Fibroblast of skin of scalp (primary cell): ENCODE measurements around the gene LARP1B. TPM values are rescaled to one million over a fixed set of nuclear protein-coding genes. Genes with fewer than 3 reads are reported as not detected.
"Not testable (repeated sequence)": the region's sequence is repeated elsewhere in the genome, so short reads cannot be mapped to it uniquely, and the experiment has no call there.

ENCODE experiments used
- DNase-seq: peaks from one replicate; pipeline ENCODE4 v3.0.0-alpha.2; 2013
- polyA plus RNA-seq, 2 experiments: library from polyadenylated mRNA; unstranded; fragments of 120-200 nt; gene quantifications; one replicate each; pipeline ENCODE4 v1.2.1, GENCODE V29; 2013; ENCODE audit not compliant: insufficient read length in 2 of 2

Gene LARP1B
- polyA plus RNA-seq (2013, experiment 1 of 2; ENCODE audit: insufficient read length) = 14.4 TPM
- 15.0 TPM for polyA plus RNA-seq (2013, experiment 2 of 2; ENCODE audit: insufficient read length)

DNA sequence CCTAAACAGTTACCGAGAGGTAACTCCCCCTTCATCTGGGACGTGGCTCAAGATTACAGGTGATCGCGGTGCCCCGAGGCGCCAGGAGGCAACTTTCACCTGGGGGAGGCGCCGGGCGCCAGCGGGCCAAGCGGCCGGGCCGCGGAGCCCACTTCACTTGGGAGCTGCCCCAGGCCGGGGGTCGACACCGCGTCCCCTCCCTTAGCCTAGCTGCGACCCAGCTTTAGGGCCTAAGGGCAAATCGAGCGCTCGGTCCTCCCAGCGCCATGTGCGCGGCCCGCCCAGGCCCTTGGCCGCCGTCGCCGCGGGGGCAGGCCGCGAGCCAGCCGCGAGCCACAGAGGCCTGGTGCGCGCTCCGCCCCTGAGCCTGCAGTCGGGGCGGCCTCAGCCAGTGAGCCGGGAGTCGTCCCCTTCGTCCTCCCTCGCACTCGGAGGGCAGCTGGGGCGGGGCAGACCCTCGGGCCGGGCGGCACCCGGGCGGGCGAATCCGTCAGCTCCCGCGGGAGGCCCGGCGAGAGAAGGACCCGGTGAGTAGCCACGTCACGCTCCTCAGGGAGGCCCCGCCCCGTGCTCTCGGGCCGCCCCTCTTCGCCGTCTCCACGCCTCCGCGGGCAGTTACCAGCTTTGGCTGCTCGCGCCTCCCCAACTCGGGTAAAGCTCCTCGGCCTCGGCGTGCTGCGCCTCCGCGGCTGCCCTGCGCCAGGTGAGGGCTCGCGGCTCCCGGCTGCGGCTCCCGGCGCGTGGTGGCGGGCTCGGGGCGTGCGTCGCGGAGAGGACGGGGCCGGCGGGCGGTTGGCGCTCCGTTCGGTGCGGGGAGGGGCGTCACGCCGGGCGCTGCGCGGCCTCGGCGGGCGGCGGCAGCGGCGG is at the start of gene LARP1B:
TSS of gene LARP1B (plus strand) at position 614 of the 867 bp plus-strand sequence. CDS start 13,640 bp downstream, outside the sequence.
- peak; percentile 98 for DNase-seq

DNA sequence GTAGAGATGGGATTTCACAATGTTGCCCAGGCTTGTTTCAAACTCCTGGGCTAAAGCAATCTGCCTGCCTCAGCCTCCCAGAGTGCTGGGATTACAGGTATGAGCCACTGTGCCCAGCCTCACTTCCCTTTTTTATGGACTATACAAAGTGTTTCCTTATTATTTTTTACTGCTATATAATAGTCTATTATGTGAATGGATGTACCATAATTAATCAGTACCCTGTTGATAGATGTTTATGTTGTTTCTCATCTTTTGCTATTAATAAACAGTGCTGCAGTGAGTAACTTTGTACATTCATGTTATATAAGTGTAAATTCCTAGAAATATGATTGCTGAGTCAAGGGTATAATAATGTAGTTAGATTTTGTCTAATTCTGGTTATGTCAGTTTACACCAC is 35.8 kb upstream of the LARP1B start:
- no peak for DNase-seq

DNA sequence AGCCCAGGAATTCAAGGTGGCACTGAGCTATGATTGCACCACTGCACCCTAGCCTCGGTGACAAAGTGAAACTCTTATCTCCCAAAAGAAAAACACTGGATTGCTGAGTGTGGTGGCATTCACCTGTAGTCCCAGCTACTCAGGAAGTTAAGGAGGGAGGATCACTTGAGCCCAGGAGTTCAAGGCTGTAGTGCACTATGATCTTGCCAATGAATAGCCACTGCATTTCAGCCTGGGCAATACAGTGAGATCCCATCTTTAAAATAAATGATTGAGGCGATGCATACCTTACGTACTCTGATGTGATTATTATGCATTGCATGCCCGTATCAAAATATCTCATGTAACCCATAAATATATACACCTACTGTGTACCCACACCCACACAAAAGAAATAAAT is 31.2 kb upstream of the LARP1B start:
- DNase-seq = no peak

DNA sequence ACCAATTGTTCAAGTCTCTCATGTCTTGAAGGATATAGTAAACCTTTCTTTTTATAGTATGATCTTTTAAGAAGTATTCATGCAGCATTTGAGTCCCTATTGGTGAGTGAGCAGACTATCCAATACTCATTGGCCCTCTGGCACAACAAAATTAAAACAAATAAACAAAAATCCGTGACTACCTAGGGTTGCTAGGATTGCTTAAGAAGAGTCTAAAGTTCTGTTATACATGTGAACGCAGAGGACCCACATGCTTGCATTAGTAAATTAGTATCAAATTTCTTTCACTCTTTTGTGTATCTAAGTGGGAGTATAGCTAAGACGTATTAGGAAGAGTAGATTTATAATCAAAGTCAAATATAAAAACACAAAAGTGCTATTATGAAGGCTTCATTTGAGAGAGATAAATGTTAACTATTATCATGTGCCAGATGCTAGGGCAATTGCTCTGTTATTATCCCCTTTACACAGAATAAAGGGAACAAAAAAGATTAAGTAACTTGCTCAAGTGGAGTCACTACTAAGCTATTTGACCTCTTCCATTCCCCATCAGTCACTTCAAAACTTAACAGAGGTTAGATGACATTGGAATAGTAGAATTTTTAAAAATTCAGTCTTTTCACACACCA is 29.2 kb upstream of the LARP1B start:
- no peak for DNase-seq

DNA sequence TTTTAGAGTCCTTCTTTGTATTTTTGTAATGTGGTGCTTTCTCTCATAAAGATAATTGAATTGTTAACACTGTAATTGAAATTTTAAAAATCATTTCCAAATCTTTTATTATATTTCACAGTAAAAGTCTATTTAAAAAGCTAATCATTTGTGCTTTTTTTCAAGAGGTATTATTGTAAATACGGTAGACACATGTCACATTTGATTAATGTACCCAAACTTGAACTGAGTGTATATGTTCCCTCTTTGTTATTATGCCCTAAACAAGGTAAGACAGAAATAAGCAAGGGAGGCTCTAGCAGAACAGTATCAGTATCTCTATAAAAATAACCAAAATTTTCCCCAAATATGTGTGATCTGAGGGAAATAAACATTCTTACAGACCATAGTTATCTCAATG is 21.5 kb upstream of the LARP1B start:
- no peak for DNase-seq

DNA sequence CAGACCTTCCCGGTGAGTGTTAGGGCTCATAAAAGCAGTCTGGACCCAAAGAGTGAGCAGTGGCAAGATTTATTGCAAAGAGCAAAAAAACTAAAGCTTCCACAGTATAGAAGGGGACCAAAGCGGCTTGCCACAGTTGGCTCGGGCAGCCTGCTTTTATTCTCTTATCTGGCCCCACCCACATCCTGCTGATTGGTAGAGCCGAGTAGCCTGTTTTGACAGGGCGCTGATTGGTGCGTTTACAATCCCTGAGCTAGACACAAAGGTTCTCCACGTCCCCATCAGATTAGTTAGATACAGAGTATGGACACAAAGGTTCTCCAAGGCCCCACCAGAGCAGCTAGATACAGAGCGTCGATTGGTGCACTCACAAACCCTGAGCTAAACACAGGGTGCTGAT is 14.1 kb upstream of the LARP1B start:
- not testable (repeated sequence) for DNase-seq

DNA sequence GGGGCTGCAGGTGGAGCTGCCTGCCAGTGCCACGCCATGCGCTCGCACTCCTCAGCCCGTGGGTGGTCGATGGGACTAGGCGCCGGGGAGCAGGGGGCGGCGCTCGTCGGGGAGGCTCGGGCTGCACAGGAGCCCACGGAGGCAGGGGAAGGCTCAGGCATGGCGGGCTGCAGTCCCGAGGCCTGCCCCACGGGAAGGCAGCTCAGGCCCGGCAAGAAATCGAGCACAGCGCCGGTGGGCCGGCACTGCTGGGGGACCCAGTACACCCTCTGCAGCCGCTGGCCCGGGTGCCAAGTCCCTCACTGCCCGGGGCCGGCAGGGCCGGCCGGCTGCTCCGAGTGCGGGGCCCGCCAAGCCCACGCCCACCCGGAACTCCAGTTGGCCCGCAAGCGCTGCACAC is 13.6 kb upstream of the LARP1B start:
- not testable (repeated sequence) for DNase-seq

DNA sequence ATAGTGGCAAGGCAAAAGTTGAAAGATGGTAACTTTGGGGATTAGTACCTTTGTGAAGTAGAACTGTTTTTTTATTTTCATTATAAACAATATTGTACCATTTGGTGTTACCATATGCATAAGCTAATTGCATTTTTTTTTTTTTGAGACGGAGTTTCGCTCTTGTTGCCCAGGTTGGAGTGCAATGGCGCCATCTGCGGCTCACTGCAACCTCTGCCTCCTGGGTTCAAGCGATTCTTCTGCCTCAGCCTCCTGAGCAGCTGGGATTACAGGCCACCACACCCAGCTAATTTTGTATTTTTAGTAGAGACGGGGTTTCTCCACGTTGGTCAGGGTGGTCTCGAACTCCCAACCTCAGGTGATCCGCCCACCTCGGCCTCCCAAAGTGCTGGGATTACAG is 9.9 kb upstream of the LARP1B start:
- not testable (repeated sequence) for DNase-seq

DNA sequence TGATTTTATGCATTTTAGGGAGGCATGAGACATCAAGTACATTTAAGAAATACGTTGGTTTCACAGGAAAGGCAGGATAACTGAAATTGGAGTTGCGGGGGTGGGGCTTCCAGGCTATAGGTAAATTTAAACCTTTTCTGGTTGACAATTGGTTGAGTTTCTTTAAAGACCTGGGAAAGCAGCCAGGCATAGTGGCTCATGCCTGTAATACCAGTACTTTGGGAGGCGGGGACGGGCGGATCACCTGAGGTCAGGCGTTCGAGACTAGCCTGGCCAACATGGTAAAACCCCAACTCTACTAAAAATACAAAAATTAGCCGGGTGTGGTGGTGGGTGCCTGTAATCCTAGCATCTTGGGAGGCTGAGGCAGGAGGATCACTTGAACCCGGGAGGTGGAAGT is 6.2 kb upstream of the LARP1B start:
- DNase-seq = not testable (repeated sequence)

DNA sequence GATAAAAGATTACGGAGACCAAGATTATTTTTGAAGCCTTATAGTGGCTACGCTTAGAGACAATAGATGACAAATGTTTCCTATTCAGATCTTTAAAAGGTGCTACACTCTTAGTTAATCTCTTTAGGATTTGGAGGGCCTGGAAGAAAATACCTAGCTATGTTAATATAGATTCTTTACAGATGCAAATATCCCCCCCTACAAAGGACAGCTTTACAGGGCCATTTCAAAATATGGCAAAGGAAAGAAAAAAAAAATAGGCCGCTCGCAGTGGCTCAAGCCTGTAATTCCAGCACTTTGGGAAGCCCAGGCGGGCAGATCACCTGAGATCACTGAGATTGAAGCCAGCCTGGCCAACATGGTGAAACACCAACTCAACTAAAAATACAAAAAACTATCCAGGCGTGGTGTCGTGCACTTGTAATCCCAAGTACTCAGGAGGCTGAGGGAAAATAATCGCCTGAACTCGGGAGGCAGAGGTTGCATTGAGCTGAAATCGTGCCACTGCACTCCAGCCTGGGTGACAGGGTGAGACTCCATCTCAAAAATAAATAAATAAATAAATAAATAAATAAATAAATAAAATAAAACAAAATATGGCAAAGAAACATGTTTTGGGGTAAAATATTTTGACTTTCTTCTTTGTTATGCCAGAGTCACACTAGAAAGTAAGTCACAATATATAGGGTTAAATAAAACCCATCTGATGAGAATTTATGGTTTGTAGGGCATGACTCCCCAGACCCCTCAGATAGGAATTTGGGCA is 5.5 kb upstream of the LARP1B start:
- not testable (repeated sequence) for DNase-seq

DNA sequence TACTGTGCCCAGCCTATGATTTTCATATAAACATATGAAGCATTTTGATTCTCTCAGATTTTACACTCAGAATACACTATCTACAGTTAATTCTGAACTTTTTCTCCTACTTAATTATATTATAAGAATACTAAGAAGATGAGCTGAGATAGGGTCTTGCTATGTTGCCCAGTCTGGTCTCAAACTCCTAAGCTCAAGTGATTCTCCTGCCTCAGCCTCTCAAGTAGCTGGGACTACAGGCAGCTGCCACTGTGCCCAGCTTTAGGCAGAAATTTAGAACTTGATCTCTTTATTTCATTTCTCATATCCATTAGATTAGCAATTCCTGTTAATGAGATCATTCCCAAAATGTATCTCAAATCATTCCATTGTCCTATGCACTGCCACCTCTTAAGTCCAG is 4.7 kb upstream of the LARP1B start:
- DNase-seq = no peak

DNA sequence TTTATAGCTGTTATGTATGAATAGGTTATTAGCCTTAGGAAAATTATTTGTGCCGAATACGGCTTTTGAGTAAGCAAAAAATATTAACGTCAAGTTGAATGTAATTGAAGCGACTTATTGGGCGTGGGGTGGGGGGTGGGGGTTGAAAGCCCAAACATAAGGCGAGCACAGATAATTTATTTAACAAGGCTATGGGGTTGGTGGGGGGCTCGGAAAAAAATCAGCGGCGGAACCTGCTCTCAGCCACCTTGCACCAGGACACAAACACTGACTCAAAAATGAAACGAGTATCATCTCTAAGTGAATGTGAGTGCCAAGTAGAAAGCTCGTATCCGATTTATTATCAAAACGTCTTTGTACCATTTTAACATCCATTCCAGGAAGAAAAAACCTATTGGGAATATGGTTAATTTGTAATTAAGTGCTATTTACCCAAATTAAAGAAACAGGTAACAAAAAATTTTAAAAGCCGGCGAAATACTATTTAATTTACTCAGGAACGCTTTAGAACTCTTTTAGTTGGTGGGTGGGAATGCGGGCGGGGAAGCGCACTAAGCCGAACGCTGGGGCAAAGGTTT is 902 bp upstream of the LARP1B start:
- DNase-seq = peak; percentile 4

DNA sequence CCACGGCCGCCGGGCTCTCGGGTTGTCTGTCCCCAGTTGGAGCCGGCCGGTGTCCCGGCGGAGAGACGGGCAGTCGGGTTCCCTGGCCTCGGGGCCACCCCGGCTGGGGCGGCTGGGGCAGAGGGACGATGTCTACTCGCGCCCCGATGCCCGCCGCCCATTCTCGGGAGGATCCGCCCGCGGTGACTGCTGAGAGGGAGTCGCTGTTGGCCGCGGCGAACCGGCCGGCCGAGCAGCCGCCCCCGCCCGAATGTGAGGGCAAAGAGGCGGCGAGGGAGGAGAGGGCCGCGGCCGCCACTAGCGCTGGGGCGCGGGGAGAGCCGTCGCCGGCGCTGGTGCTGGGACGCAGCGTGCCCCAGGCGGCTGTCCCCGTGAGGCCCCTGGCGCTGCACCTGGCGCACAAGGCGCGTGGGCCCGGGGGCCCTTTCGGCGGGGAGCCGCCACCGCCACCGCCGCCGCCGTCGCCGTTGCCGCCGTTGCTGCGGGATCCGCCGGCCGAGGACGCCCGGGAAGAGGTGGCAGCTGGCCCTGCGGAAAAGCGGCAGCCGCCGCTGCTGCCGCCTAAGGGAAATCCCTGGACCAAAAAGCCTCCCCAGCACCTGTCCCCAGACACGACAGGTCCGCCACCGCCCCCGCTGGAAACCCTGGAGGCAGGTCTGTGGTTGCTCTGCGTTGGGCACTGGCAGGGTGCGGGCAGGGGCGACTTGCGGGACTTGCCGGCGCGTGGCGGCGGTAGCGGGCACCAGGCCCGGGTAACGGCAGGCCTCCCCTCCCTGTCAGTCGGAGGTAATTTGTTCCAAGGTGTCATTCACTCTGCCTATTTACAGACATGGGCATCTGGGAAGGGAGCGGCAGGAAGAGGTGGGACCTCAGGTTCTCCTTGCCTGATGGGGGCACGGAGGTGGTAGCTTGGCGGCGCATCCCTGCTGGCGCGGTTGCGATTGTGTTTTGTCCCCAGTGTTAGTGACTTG is 739 bp downstream of the LARP1B start:
- DNase-seq = peak; percentile 41

DNA sequence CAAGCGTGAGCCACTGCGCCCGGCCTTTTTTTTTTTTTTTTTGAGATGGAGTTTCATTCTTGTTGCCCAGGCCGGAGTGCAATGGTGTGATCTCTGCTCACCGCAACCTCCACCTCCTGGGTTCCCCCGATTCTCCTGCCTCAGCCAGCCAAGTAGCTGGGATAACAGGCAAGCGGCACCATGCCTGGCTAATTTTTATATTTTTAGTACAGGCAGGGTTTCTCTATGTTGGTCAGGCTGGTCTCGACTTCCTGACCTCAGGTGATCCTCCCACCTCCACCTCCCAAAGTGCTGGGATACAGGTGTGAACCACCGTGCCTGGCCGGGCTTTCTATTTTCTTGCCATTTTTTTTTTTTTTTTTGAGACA is 5.3 kb downstream of the LARP1B start:
- DNase-seq = not testable (repeated sequence)

DNA sequence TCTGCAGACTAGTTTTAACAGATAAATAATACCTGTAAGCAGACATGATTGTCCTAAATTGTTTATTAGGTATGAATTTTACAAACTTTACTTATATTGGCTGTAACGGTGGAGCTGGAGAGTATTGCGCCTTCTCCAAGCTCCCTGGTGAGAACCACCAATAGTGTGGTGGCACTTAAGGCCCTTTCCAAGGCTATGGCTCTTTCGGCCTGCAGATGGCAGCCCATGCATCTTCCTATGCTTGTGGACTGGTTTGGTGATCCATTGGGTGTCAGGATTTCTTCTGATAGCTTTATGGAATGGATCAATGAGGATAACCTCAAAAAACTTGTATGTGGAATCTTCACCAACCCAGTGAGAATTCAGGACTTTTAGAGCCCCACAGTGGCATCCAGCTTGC is 7.8 kb downstream of the LARP1B start:
- DNase-seq = peak; percentile 32

DNA sequence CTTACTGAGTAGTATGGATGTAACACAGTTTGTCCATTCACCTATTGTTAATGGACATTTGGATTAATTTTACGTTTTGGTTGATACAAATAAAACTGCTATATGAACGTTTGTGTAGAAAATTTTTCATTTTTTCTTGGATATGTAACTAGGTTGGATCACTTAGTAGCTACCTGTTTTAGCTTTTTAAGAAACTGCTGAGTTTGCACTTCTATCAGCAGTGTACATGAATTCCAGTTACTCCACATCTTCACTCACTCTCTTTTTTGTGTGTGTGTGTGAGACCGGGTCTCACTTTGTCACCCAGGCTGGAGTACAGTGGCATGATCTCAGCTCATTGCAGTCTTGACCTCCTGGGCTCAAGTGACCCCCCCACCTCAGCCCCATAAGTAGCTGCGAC is 15.4 kb downstream of the LARP1B start:
- no peak for DNase-seq

DNA sequence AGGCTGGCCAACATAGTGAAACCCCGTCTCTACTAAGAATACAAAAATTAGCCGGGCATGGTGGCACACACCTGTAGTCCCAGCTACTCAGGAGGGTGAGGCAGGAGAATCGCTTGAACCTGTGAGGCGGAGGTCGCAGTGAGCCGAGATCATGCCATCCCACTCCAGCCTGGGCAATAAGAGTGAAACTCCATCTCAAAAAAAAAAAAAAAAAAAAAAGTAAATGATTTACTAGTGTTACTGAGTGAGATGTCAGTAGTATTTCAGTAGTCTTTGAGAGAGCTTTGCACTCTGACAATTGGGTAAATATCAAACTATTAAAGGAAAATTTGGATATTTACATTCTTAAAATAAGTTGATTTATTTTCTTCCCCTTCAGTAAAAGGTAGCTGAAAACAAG is 34.2 kb downstream of the LARP1B start:
- not testable (repeated sequence) for DNase-seq

DNA sequence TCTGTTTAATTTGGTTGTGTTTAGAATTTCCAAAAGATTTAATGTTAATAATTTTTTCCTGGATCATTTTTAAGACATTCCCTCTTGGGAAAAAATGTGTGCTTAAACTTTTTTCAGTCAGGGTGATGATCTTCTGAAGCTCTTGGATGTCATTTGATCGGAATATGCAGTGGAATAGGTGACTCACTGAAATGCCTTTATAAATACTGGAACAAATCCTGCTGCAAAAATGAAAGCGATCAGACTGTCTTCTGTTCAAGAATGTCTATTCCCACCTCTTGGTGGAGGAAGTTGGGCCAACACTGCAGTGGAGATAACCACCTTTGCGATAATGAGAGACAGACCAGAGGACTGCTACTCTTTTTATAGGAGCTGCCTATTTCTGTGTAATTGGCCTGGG is 46.7 kb downstream of the LARP1B start:
- peak; percentile 34 for DNase-seq

DNA sequence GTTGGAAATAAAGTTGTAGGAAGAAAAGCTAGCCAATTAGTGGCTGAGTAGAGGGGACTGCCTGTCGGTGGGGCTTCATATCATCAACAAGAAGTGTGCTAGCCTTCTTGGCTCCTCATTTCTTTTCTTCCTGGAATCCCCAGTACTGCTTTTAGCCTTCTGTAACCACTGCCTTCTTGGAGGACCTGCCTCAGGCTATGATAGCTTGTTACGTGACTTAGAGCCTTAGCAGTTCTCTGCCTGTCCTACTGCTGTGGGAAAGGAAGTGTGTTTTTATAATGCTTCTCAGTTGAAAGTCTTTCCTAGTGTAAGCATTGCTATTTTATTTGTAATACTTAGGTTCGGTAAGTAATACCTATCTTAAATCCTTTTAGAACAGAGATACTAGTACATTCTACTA is 61.9 kb downstream of the LARP1B start:
- no peak for DNase-seq

DNA sequence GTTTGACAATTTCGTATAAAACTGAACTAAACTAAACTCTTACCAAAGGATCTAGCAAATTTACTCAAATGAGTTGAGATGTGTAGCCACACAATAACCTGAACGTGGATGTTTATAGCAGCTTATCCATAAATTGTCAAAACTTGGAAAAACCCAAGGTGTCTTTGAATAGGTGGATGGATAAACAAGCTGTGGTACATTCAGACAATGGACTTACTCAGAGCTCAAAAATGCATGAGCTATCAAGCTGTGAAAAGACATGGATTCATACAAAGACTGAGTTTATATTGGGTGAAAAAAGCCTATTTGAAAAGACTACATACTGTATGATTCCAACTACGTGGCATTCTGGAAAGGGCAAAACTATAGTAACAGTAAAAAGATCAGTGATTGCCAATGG is 69.5 kb downstream of the LARP1B start:
- DNase-seq = no peak

DNA sequence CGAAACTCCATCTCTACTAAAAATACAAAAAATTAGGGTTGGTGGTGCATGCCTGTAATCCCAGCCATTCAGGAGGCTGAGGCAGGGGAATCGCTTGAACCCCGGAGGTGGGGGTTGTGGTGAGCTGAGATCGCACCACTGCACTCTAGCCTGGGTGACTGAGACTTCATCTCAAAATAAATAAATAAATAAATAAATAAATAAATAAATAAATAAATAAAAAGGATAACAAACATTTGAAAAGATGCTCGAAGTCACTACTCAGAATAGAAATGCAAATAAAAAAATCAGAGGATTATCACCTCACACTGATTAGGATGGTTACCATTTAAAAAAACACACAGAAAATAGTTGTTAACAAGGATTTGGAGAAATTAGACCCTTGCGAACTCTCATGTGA is 73.8 kb downstream of the LARP1B start:
- no peak for DNase-seq

DNA sequence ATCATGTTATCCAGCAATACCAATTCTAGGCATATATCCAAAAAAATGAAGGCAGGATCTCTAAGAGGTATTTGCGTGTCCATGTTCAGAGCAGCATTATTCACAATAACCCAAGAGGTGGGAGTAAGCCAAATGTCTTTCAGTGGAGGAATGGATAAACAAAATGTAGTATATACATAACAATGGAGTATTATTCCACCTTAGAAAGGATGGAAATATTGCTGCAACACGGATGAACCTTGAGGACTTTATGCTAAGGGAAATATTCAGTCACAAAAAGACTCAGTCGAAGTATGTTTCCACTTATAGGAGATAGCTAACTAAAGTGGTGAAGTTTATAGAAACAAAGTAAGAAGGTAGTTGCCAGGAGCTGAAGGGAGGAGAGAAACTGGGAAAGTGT is 74.3 kb downstream of the LARP1B start:
- no peak for DNase-seq
